Progenitor cell of endocrine pancreas (in vitro differentiated cells): ENCODE measurements around the gene TBXA2R. TPM values are rescaled to one million over a fixed set of nuclear protein-coding genes. Genes with fewer than 3 reads are reported as not detected.
A peak's percentile ranks its signal among the peaks of the same experiment; 100 is the strongest.

Source experiments
- DNase-seq: peaks from one replicate; pipeline ENCODE4 v3.0.0; 2021; ENCODE audit warnings: low spot score; ENCODE audit not compliant: unreplicated experiment
- H3K27ac Mint-ChIP-seq: 2 replicates; pipeline ENCODE4 v1.8.0; 2021; ENCODE audit warnings: mild to moderate bottlenecking, moderate library complexity, mixed read lengths
- H3K27me3 Mint-ChIP-seq: 2 replicates; pipeline ENCODE4 v1.8.0; 2021; ENCODE audit warnings: mixed read lengths
- H3K36me3 Mint-ChIP-seq: 2 replicates; pipeline ENCODE4 v1.8.0; 2022; ENCODE audit warnings: mixed read lengths; ENCODE audit not compliant: insufficient read depth
- H3K4me1 Mint-ChIP-seq: 2 replicates; pipeline ENCODE4 v1.8.0; 2021; ENCODE audit warnings: low read depth, mixed read lengths
- H3K4me3 Mint-ChIP-seq: 2 replicates; pipeline ENCODE4 v1.8.0; 2021; ENCODE audit warnings: low read depth, mild to moderate bottlenecking, moderate library complexity, mixed read lengths
- H3K9me3 Mint-ChIP-seq: 2 replicates; pipeline ENCODE4 v1.8.0; 2021; ENCODE audit warnings: low read depth, mixed read lengths
- CTCF ChIP-seq: fragments of 200-600 bp; sonication (generic); IDR thresholded peaks from one replicate; pipeline ENCODE4 v1.5.0; 2021; ENCODE audit warnings: antibody characterized with exemption, mild to moderate bottlenecking; ENCODE audit not compliant: unreplicated experiment
- total RNA-seq: library from RNA; stranded (reverse); gene quantifications from 2 replicates; pipeline ENCODE4 v1.2.1, GENCODE V29; 2021

The TBXA2R gene
- total RNA-seq, 1 donor from 2014 or later, result not detected

GRCh38 chr19:3544742-3545668 lies 61.7 kb downstream of the TBXA2R start:
- peak; percentile 90 for TF ChIP-seq CTCF
- no peaks in the 10 kb centered on the region for H3K4me1 Mint-ChIP-seq

More at GRCh38 chr19:3544742-3545668, 61.7 kb downstream of the TBXA2R start:
- no peak overlapping the region for H3K4me3 Mint-ChIP-seq
- peaks cover 3% of the 10 kb centered on the region for H3K36me3 Mint-ChIP-seq
- H3K9me3 Mint-ChIP-seq, result no peaks in the 10 kb centered on the region
- DNase-seq, result peak; percentile 80
- H3K27ac Mint-ChIP-seq, result peak overlapping the region; percentile 90
- H3K27me3 Mint-ChIP-seq, result no peaks in the 10 kb centered on the region

Other genes starting within 250 kb of the TBXA2R start
- gene NFIC, start 240.3 kb downstream of the TBXA2R start, total RNA-seq, result 4.5 and 6.8 TPM in 2 replicates
- 1.3 and 1.6 TPM in 2 replicates for gene SMIM24, start 126.3 kb downstream of the TBXA2R start, total RNA-seq
- gene SMIM44, start 123.4 kb downstream of the TBXA2R start, total RNA-seq, result not detected in 2 replicates
- 9.4 and 9.9 TPM in 2 replicates for gene DOHH, start 106.2 kb downstream of the TBXA2R start, total RNA-seq
- 61.3 and 70.5 TPM in 2 replicates for gene FZR1, start 100.6 kb downstream of the TBXA2R start, total RNA-seq
- 3.8 and 4.0 TPM in 2 replicates for gene TEKTIP1, start 67.7 kb downstream of the TBXA2R start, total RNA-seq
- 71.5 and 75.1 TPM in 2 replicates for gene MFSD12, start 49.3 kb downstream of the TBXA2R start, total RNA-seq
- 72.8 and 79.7 TPM in 2 replicates for gene HMG20B, start 33.9 kb downstream of the TBXA2R start, total RNA-seq
- gene GIPC3, start 21.4 kb downstream of the TBXA2R start, total RNA-seq, result not detected in 2 replicates
- gene CACTIN, start 19.9 kb upstream of the TBXA2R start, total RNA-seq, result 33.4 and 43.9 TPM in 2 replicates
- 49.7 and 51.7 TPM in 2 replicates for gene PIP5K1C, start 93.6 kb upstream of the TBXA2R start, total RNA-seq
- gene TJP3, start 101.5 kb upstream of the TBXA2R start, total RNA-seq, result 36.3 and 40.7 TPM in 2 replicates
- gene APBA3, start 154.8 kb upstream of the TBXA2R start, total RNA-seq, result 31.4 and 33.3 TPM in 2 replicates
- 38.6 and 39.8 TPM in 2 replicates for gene MRPL54, start 155.8 kb upstream of the TBXA2R start, total RNA-seq
- not detected in 2 replicates for gene RAX2, start 165.4 kb upstream of the TBXA2R start, total RNA-seq
- 1.8 TPM in 2 replicates for gene MATK, start 179.5 kb upstream of the TBXA2R start, total RNA-seq